K562 (cell line): Measurements from ENCODE around the gene ZNF268. TPM values are rescaled to one million over a fixed set of nuclear protein-coding genes. Genes with fewer than 3 reads are reported as not detected.

Experiments used
- ATAC-seq: fragments of 200-7000 bp; cut with Tn5 transposase; 3 replicates; pipeline ENCODE4 v1.9.1; 2020; ENCODE audit warnings: moderate library complexity
- BruUV-seq: library from RNA; stranded (reverse); fragments of 400-500 nt; replicated peaks from 2 replicates; lab custom pipeline; 2021; lab: Mats Ljungman, UMichigan
- CTCF ChIA-PET: fragments of 300-600 bp; formaldehyde crosslinking; extraction: SDS; loops from one replicate; lab custom pipeline; 2021; ENCODE audit warnings: low intra/inter-chr PET ratio; lab: Yijun Ruan, JAX
- POLR2A ChIA-PET: fragments of 300-600, 350-650 bp; sonication (Branson Sonifier 250); formaldehyde crosslinking; extraction: SDS; loops from one replicate; lab custom pipeline; 2021; ENCODE audit warnings: antibody characterized with exemption, inconsistent platforms; lab: Yijun Ruan, JAX
- DNase-seq, 4 experiments: peaks; one replicate each; pipeline versions ENCODE4 v3.0.0 to v3.0.0-alpha.2; 2011 to 2018; ENCODE audit warnings: low spot score in 3 of 4, mixed read lengths in 3 of 4; ENCODE audit errors: extremely low read depth in 1 of 4
- FAIRE-seq: peaks from 2 replicates; lab custom pipeline; 2011; peaks lifted over from hg19 to GRCh38; lab: Jason Lieb, UNC
- H2AFZ ChIP-seq: 2 replicates; pipeline ENCODE4 v1.6.0; 2011; ENCODE audit warnings: low read depth, low read length, control low read depth, inconsistent platforms
- H3K27ac ChIP-seq: fragments of 200-600 bp; 3 replicates; pipeline ENCODE4 v1.8.0; 2011; ENCODE audit warnings: low read depth, mild to moderate bottlenecking, control low read depth, inconsistent platforms, low read length, moderate library complexity, mixed read lengths; ENCODE audit errors: extremely low read depth
- H3K27me3 ChIP-seq, 2 experiments: fragments of 300-600 bp in 1 of 2; 2 replicates in 1 of 2; 3 replicates in 1 of 2; pipeline versions ENCODE4 v1.6.0 to v1.8.0; 2011; ENCODE audit warnings: inconsistent platforms in 2 of 2, low read length in 2 of 2, mild to moderate bottlenecking in 1 of 2, mixed read lengths in 1 of 2, moderate library complexity in 1 of 2; ENCODE audit not compliant: control insufficient read depth in 2 of 2, insufficient read depth in 2 of 2
- H3K36me3 ChIP-seq: fragments of 300-600 bp; 3 replicates; pipeline ENCODE4 v1.8.0; 2011; ENCODE audit warnings: mild to moderate bottlenecking, low read length, inconsistent platforms; ENCODE audit not compliant: control insufficient read depth, insufficient read depth
- H3K4me1 ChIP-seq, 2 experiments: fragments of 200-600 bp in 1 of 2; replicated peaks in 1 of 2; 2 replicates in 1 of 2; 3 replicates in 1 of 2; pipeline versions ENCODE4 v1.5.1 to v1.8.0; 2011; ENCODE audit warnings: inconsistent platforms in 2 of 2, low read length in 2 of 2, mild to moderate bottlenecking in 1 of 2, mixed read lengths in 1 of 2, moderate library complexity in 1 of 2; ENCODE audit not compliant: control insufficient read depth in 2 of 2, insufficient read depth in 2 of 2
- H3K4me2 ChIP-seq: 2 replicates; pipeline ENCODE4 v1.6.1; 2011; ENCODE audit warnings: low read length, control low read depth, inconsistent platforms, mixed read lengths; ENCODE audit not compliant: insufficient read depth
- H3K4me3 ChIP-seq: fragments of 200-600 bp; sonication (generic), shearing (Covaris generic); 2 replicates; pipeline ENCODE4 v1.5.1; 2016; ENCODE audit warnings: control low read depth, inconsistent platforms
- H3K79me2 ChIP-seq: fragments of 200-600 bp; 3 replicates; pipeline ENCODE4 v1.8.0; 2011; ENCODE audit warnings: low read length, inconsistent platforms; ENCODE audit not compliant: control insufficient read depth, insufficient read depth
- H3K9ac ChIP-seq, 2 experiments: 2 replicates each; pipeline versions ENCODE4 v1.6.0 to v1.6.1; 2011; ENCODE audit warnings: low read depth in 2 of 2, low read length in 2 of 2, control low read depth in 1 of 2, inconsistent platforms in 1 of 2, mild to moderate bottlenecking in 1 of 2, mixed read lengths in 1 of 2; ENCODE audit not compliant: insufficient read depth in 1 of 2
- H3K9me1 ChIP-seq: one replicate; pipeline ENCODE4 v1.6.0; 2011; ENCODE audit warnings: inconsistent platforms, mild to moderate bottlenecking, low read length, moderate library complexity; ENCODE audit not compliant: control insufficient read depth, insufficient read depth
- H3K9me3 ChIP-seq: replicated peaks from 2 replicates; pipeline ENCODE4 v1.5.1; 2011; ENCODE audit warnings: low read depth, low read length, inconsistent platforms; ENCODE audit not compliant: control insufficient read depth, insufficient read depth
- H4K20me1 ChIP-seq: replicated peaks from 2 replicates; pipeline ENCODE4 v1.6.1; 2011; ENCODE audit warnings: low read length, inconsistent platforms, mixed read lengths; ENCODE audit not compliant: control insufficient read depth, insufficient read depth
- BMI1 ChIP-seq: fragments of 150-350 bp; IDR thresholded peaks from 2 replicates; pipeline ENCODE4 v1.6.1; 2014; ENCODE audit warnings: low read length
- CBFA2T2 ChIP-seq: fragments of 450-650 bp; conservative IDR thresholded peaks from 2 replicates; pipeline ENCODE4 v1.6.1; 2017; ENCODE audit warnings: mild to moderate bottlenecking
- CCAR2 ChIP-seq: fragments of 200-400 bp; formaldehyde crosslinking; IDR thresholded peaks from 2 replicates; pipeline ENCODE4 v1.6.1; 2017; ENCODE audit warnings: mild to moderate bottlenecking, low read depth, low read length
- FOXK1 ChIP-seq: sonication (generic); formaldehyde crosslinking; IDR thresholded peaks from 2 replicates; pipeline ENCODE4 v1.8.0; 2022; ENCODE audit warnings: missing genetic modification reagents, mild to moderate bottlenecking, borderline replicate concordance
- FOXM1 ChIP-seq, 2 experiments: fragments of 450-650 bp in 1 of 2; sonication (generic) in 1 of 2; formaldehyde crosslinking in 1 of 2; IDR thresholded peaks; 2 replicates each; pipeline versions ENCODE4 v1.6.1 to v1.9.0; 2017 to 2022; ENCODE audit warnings: low read depth in 2 of 2, mild to moderate bottlenecking in 2 of 2, missing genetic modification reagents in 1 of 2, moderate library complexity in 1 of 2
- L3MBTL2 ChIP-seq: fragments of 450-650 bp; IDR thresholded peaks from 2 replicates; pipeline ENCODE4 v1.6.1; 2016; ENCODE audit warnings: mild to moderate bottlenecking, moderate library complexity
- NFIX ChIP-seq: fragments of 250-450 bp; sonication (Bioruptor Pico); IDR thresholded peaks from 2 replicates; pipeline ENCODE4 v1.4.0; 2020; ENCODE audit warnings: low read depth, mild to moderate bottlenecking, moderate library complexity
- RBM15 ChIP-seq: fragments of 200-400 bp; formaldehyde crosslinking; IDR thresholded peaks from 2 replicates; pipeline ENCODE4 v1.6.1; 2018; ENCODE audit warnings: mild to moderate bottlenecking, low read length, moderate library complexity; ENCODE audit not compliant: insufficient read depth
- RUNX1 ChIP-seq: sonication (generic); IDR thresholded peaks from 2 replicates; pipeline ENCODE4 v1.6.1; 2016; ENCODE audit warnings: antibody characterized with exemption, low read depth
- TCF7 ChIP-seq: sonication (generic); IDR thresholded peaks from 2 replicates; pipeline ENCODE4 v1.6.1; 2016; ENCODE audit warnings: antibody characterized with exemption, borderline replicate concordance
- TGIF2 ChIP-seq: sonication (generic); formaldehyde crosslinking; IDR thresholded peaks from 2 replicates; pipeline ENCODE4 v1.8.1; 2022; ENCODE audit warnings: mild to moderate bottlenecking, missing genetic modification reagents, moderate library complexity
- ZC3H4 ChIP-seq: sonication (generic); formaldehyde crosslinking; IDR thresholded peaks from 2 replicates; pipeline ENCODE4 v1.9.0; 2021; ENCODE audit warnings: missing genetic modification reagents, borderline replicate concordance
- ZNF79 ChIP-seq: fragments of 250-450 bp; sonication (Bioruptor Pico); IDR thresholded peaks from 2 replicates; pipeline ENCODE4 v1.4.0; 2020; ENCODE audit warnings: low read depth, mild to moderate bottlenecking, moderate library complexity
- WGBS: fragments of 100-300 bp; shearing (Covaris generic); methylation state at CpG from one replicate; pipeline ENCODE4 v1.1.6; 2016; ENCODE audit warnings: low coverage, mixed read lengths; ENCODE audit not compliant: insufficient coverage; ENCODE audit errors: missing lambda C conversion rate; 5-methylcytosine and 5-hydroxymethylcytosine counted together
- in situ Hi-C: fragments of 300-500 bp; cut with MboI; formaldehyde crosslinking; loops from 4 replicates; pipeline ENCODE4 v1.15.0; 2018; ENCODE audit warnings: inconsistent platforms, mixed read lengths
- intact Hi-C: fragments of 100-400 bp; cut with micrococcal nuclease; formaldehyde crosslinking; loops from 2 replicates; pipeline ENCODE4 v1.14.2; 2022
- polyA plus RNA-seq, 8 experiments: library from polyadenylated mRNA; depleted of rRNA in 4 of 8; stranded (reverse) in 5 of 8; unstranded in 3 of 8; fragments of >200 nt; fragmentation: Nextera tagmentation in 2 of 8; fragmentation: Illumina TruSeq in 1 of 8; extraction: Ambion mirVana in 2 of 8; extraction: Trizol in 1 of 8; gene quantifications; 2 replicates each; pipeline versions ENCODE4 v1.2.1 to v1.2.3, GENCODE V29; 2011 to 2014; ENCODE audit warnings: inconsistent platforms in 1 of 8, missing spikeins in 1 of 8
- total RNA-seq, 7 experiments: library from RNA; depleted of rRNA in 6 of 7; stranded (reverse); fragments of >200 nt in 6 of 7; fragmentation: Illumina TruSeq in 2 of 7; extraction: Trizol in 2 of 7; gene quantifications; 2 replicates each; pipeline versions ENCODE4 v1.2.1 to v1.2.3, GENCODE V29; 2011 to 2021; ENCODE audit warnings: low replicate concordance in 1 of 7
- TF ChIP-seq, protein P1 (sequence below): fragments of 250-450 bp; sonication (Bioruptor Pico); IDR thresholded peaks from 2 replicates; pipeline ENCODE4 v1.4.0; 2020; ENCODE audit warnings: mild to moderate bottlenecking, moderate library complexity, borderline replicate concordance
- TF ChIP-seq, protein P2 (sequence below), 3 experiments: IDR thresholded peaks in 2 of 3; conservative IDR thresholded peaks in 1 of 3; 2 replicates each; pipeline ENCODE4 v1.5.1; 2011 to 2012; ENCODE audit warnings: low read length in 3 of 3, mild to moderate bottlenecking in 3 of 3, control low read depth in 2 of 3, improper control_type of control experiment in 1 of 3, inconsistent platforms in 1 of 3, low read depth in 1 of 3, mixed read lengths in 1 of 3, moderate library complexity in 1 of 3; ENCODE audit not compliant: insufficient read depth in 2 of 3

ZNF268 gene
- total and polyA plus RNA-seq, 9 of the 15 experiments (the other 6 are each of a cell fraction or from before 2014, with no cell fraction given), result 4.8 to 12.0 (median 7.7) TPM

DNA sequence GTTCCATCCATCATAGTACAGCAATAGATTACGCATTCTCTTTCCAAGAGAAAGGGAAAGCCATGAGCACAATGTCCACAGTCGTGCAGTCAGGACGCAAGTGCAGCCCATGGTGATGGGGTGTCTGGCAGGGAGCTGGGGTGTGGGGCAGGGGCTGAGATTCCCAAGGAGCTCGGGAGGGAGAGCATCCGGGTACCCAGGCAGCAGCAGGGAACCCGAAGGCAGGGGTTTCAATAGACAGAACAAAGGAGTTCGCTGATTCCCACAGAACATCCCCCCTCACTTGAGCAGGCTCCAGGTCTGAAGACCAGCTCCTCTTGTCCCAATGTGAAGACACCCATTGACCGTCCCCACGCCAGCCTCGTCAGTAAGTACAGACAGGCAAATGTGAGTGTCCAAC lies 40.9 kb downstream of the ZNF268 start (continued):
- TF ChIP-seq, protein P1, sequence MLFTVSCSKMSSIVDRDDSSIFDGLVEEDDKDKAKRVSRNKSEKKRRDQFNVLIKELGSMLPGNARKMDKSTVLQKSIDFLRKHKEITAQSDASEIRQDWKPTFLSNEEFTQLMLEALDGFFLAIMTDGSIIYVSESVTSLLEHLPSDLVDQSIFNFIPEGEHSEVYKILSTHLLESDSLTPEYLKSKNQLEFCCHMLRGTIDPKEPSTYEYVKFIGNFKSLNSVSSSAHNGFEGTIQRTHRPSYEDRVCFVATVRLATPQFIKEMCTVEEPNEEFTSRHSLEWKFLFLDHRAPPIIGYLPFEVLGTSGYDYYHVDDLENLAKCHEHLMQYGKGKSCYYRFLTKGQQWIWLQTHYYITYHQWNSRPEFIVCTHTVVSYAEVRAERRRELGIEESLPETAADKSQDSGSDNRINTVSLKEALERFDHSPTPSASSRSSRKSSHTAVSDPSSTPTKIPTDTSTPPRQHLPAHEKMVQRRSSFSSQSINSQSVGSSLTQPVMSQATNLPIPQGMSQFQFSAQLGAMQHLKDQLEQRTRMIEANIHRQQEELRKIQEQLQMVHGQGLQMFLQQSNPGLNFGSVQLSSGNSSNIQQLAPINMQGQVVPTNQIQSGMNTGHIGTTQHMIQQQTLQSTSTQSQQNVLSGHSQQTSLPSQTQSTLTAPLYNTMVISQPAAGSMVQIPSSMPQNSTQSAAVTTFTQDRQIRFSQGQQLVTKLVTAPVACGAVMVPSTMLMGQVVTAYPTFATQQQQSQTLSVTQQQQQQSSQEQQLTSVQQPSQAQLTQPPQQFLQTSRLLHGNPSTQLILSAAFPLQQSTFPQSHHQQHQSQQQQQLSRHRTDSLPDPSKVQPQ (CRISPR knock-in tag), result no peak
- no peak for TF ChIP-seq TGIF2 (CRISPR knock-in tag)
- no peak for TF ChIP-seq FOXK1 (CRISPR knock-in tag)
- TF ChIP-seq RBM15, result no peak
- TF ChIP-seq RUNX1, result no peak
- no peak for TF ChIP-seq CCAR2
- TF ChIP-seq CBFA2T2, result no peak
- TF ChIP-seq NFIX (CRISPR knock-in tag), result no peak
- no peak for TF ChIP-seq L3MBTL2

DNA sequence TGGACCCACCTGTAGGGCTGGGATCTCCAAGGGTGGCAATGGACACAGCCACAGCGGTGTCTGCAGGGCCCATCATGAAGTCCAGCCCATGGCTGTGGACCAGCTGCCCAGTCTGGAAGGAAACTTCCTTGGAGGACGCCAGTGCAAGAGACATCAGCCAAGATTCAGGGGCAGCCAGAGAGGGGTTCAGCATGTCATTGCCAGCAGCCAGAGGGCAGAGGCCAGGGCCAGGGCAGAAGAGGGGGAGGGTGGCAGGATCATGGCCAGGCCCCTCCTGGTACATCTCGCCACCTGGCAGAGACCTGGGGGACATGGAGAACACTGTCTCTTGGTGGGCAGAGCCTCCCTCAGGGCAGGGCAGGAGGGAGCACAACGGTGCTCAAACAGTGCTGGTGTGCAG lies 44.2 kb downstream of the ZNF268 start:
- no peak overlapping the region for H3K4me2 ChIP-seq
- H3K27me3 ChIP-seq, result no peaks in the 10 kb centered on the region
- no peaks in the 10 kb centered on the region; the same call in 1 of the 2 replicates for H3K9me3 ChIP-seq
- no peak overlapping the region for H3K9ac ChIP-seq
- 9% methylated on average over 4 of the region's 4 CpGs for WGBS
- no peaks in the 10 kb centered on the region for H4K20me1 ChIP-seq
- in situ Hi-C loops, result no loop called here
- intact Hi-C loops, result no loop called here
- no peak overlapping the region for H2AFZ ChIP-seq
- DNase-seq (no peak), ATAC-seq (no peak), FAIRE-seq (no peak)
- no TSS peak for BruUV-seq
- H3K27ac ChIP-seq, result no peak overlapping the region
- no peaks in the 10 kb centered on the region for H3K9me1 ChIP-seq
- ChIA-PET CTCF (no interaction called here), POLR2A (no interaction called here)
- no peak overlapping the region for H3K4me3 ChIP-seq
- no peaks in the 10 kb centered on the region for H3K79me2 ChIP-seq
- H3K36me3 ChIP-seq, result no peaks in the 10 kb centered on the region
- H3K4me1 ChIP-seq, result no peaks in the 10 kb centered on the region
- no peak for TF ChIP-seq BMI1
- TF ChIP-seq, protein P2, sequence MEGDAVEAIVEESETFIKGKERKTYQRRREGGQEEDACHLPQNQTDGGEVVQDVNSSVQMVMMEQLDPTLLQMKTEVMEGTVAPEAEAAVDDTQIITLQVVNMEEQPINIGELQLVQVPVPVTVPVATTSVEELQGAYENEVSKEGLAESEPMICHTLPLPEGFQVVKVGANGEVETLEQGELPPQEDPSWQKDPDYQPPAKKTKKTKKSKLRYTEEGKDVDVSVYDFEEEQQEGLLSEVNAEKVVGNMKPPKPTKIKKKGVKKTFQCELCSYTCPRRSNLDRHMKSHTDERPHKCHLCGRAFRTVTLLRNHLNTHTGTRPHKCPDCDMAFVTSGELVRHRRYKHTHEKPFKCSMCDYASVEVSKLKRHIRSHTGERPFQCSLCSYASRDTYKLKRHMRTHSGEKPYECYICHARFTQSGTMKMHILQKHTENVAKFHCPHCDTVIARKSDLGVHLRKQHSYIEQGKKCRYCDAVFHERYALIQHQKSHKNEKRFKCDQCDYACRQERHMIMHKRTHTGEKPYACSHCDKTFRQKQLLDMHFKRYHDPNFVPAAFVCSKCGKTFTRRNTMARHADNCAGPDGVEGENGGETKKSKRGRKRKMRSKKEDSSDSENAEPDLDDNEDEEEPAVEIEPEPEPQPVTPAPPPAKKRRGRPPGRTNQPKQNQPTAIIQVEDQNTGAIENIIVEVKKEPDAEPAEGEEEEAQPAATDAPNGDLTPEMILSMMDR (IDR thresholded peaks at IDR 0.05 in 2 of 3, conservative IDR thresholded peaks at IDR 0.05 in 1 of 3; ENCODE audit: insufficient read depth in 2 of 3, low read depth in 1 of 3, low read length in 3 of 3), result no peak
- TF ChIP-seq ZNF79 (CRISPR knock-in tag), result no peak
- no peak for TF ChIP-seq TCF7
- no peak for TF ChIP-seq FOXM1 (IDR thresholded peaks at IDR 0.05; ENCODE audit: low read depth)
- TF ChIP-seq FOXM1 (CRISPR knock-in tag; IDR thresholded peaks at IDR 0.05; ENCODE audit: low read depth), result no peak
- TF ChIP-seq ZC3H4 (CRISPR knock-in tag), result no peak
